HG02623 (cell line): ENCODE results near the gene DOCK4.

Experiments
- ATAC-seq: cut with Tn5 transposase; IDR thresholded peaks from one replicate; pipeline ENCODE4 v1.9.1; 2021; ENCODE audit warnings: moderate library complexity; ENCODE audit not compliant: unreplicated experiment

Gene DOCK4

GRCh38 chr7:112162142-112162766 lies 43.9 kb downstream of the DOCK4 start:
- ATAC-seq: no peak

- ATAC-seq: no peak
Measured at GRCh38 chr7:112161253-112162141, 44.7 kb downstream of the DOCK4 start.

GRCh38 chr7:112160771-112161150 lies 45.4 kb downstream of the DOCK4 start:
- ATAC-seq: no peak

- ATAC-seq: no peak
Measured at GRCh38 chr7:112160130-112160770, 45.9 kb downstream of the DOCK4 start.

GRCh38 chr7:112159351-112159750 lies 46.8 kb downstream of the DOCK4 start:
- ATAC-seq: no peak

GRCh38 chr7:112157072-112157471 lies 49.1 kb downstream of the DOCK4 start:
- ATAC-seq: no peak

GRCh38 chr7:112156412-112156811 lies 49.8 kb downstream of the DOCK4 start:
- ATAC-seq: no peak

- no peak for ATAC-seq
Measured at GRCh38 chr7:112154690-112155089, 51.5 kb downstream of the DOCK4 start.

GRCh38 chr7:112152186-112152585 lies 54.0 kb downstream of the DOCK4 start:
- ATAC-seq: no peak

GRCh38 chr7:112150823-112151641 lies 55.2 kb downstream of the DOCK4 start:
- no peak for ATAC-seq

- ATAC-seq: no peak
Measured at GRCh38 chr7:112149734-112150133, 56.5 kb downstream of the DOCK4 start.

GRCh38 chr7:112147793-112148361 lies 58.3 kb downstream of the DOCK4 start:
- ATAC-seq: no peak

- no peak for ATAC-seq
Measured at GRCh38 chr7:112145206-112145605, 61.0 kb downstream of the DOCK4 start.

GRCh38 chr7:112144284-112145059 lies 61.7 kb downstream of the DOCK4 start:
- ATAC-seq: no peak

GRCh38 chr7:112143582-112143981 lies 62.6 kb downstream of the DOCK4 start:
- ATAC-seq: no peak

GRCh38 chr7:112143136-112143535 lies 63.1 kb downstream of the DOCK4 start:
- ATAC-seq: no peak

GRCh38 chr7:112140600-112140999 lies 65.6 kb downstream of the DOCK4 start:
- ATAC-seq: no peak

GRCh38 chr7:112138938-112139337 lies 67.3 kb downstream of the DOCK4 start:
- no peak for ATAC-seq

- no peak for ATAC-seq
Measured at GRCh38 chr7:112138325-112138852, 67.8 kb downstream of the DOCK4 start.
